ENCODE results near the gene FAM81A.
"Not testable (repeated sequence)": the region's sequence is repeated elsewhere in the genome, so short reads cannot be mapped to it uniquely, and the experiment has no call there.

FAM81A gene

GRCh38 chr15:59473226-59473625 is 35.2 kb downstream of the FAM81A start:
- no peak overlapping the region for H3K4me3 ChIP-seq (ENCODE audit: low read depth, low read length)

GRCh38 chr15:59475161-59475560 is 37.2 kb downstream of the FAM81A start:
- not testable (repeated sequence) for H3K4me3 ChIP-seq (ENCODE audit: low read depth, low read length)

- H3K4me3 ChIP-seq (ENCODE audit: low read depth, low read length) = no peak overlapping the region
These were observed 46.4 kb downstream of the FAM81A start for GRCh38 chr15:59484399-59484798.

- H3K4me3 ChIP-seq (ENCODE audit: low read depth, low read length) = no peak overlapping the region
These were observed 47.0 kb downstream of the FAM81A start for GRCh38 chr15:59485036-59485435.

- not testable (repeated sequence) for H3K4me3 ChIP-seq (ENCODE audit: low read depth, low read length)
These were observed 51.5 kb downstream of the FAM81A start for GRCh38 chr15:59489485-59489884.

- no peak overlapping the region for H3K4me3 ChIP-seq (ENCODE audit: low read depth, low read length)
These were observed 53.1 kb downstream of the FAM81A start for GRCh38 chr15:59491062-59491461.

GRCh38 chr15:59492389-59493377 is 54.7 kb downstream of the FAM81A start:
- no peak overlapping the region for H3K4me3 ChIP-seq (ENCODE audit: low read depth, low read length)

GRCh38 chr15:59501597-59501996 is 63.6 kb downstream of the FAM81A start:
- no peak overlapping the region for H3K4me3 ChIP-seq (ENCODE audit: low read depth, low read length)

- no peak overlapping the region for H3K4me3 ChIP-seq (ENCODE audit: low read depth, low read length)
These were observed 77.2 kb downstream of the FAM81A start for GRCh38 chr15:59515190-59515589.

GRCh38 chr15:59516655-59517461 is 78.9 kb downstream of the FAM81A start:
- H3K4me3 ChIP-seq (ENCODE audit: low read depth, low read length) = no peak overlapping the region

GRCh38 chr15:59519329-59519728 is 81.3 kb downstream of the FAM81A start:
- no peak overlapping the region for H3K4me3 ChIP-seq (ENCODE audit: low read depth, low read length)

GRCh38 chr15:59521443-59521842 is 83.5 kb downstream of the FAM81A start:
- H3K4me3 ChIP-seq (ENCODE audit: low read depth, low read length) = no peak overlapping the region

GRCh38 chr15:59522988-59523461 is 85.0 kb downstream of the FAM81A start:
- no peak overlapping the region for H3K4me3 ChIP-seq (ENCODE audit: low read depth, low read length)

- H3K4me3 ChIP-seq (ENCODE audit: low read depth, low read length) = no peak overlapping the region
These were observed 85.7 kb downstream of the FAM81A start for GRCh38 chr15:59523702-59524101.

- no peak overlapping the region for H3K4me3 ChIP-seq (ENCODE audit: low read depth, low read length)
These were observed 86.3 kb downstream of the FAM81A start for GRCh38 chr15:59524331-59524731.

- not testable (repeated sequence) for H3K4me3 ChIP-seq (ENCODE audit: low read depth, low read length)
These were observed 88.5 kb downstream of the FAM81A start for GRCh38 chr15:59526466-59526865.

GRCh38 chr15:59528429-59528828 is 90.4 kb downstream of the FAM81A start:
- H3K4me3 ChIP-seq (ENCODE audit: low read depth, low read length) = no peak overlapping the region

- H3K4me3 ChIP-seq (ENCODE audit: low read depth, low read length) = no peak overlapping the region
These were observed 91.0 kb downstream of the FAM81A start for GRCh38 chr15:59528961-59529402.

- H3K4me3 ChIP-seq (ENCODE audit: low read depth, low read length) = no peak overlapping the region
These were observed 93.2 kb downstream of the FAM81A start for GRCh38 chr15:59531066-59531675.

GRCh38 chr15:59532770-59533379 is 94.9 kb downstream of the FAM81A start:
- no peak overlapping the region for H3K4me3 ChIP-seq (ENCODE audit: low read depth, low read length)

- no peak overlapping the region for H3K4me3 ChIP-seq (ENCODE audit: low read depth, low read length)
These were observed 98.6 kb downstream of the FAM81A start for GRCh38 chr15:59536553-59536952.
